Activated CD8-positive, alpha-beta memory T cell treated with anti-CD3 and anti-CD28 coated beads for 1 hour (primary cell): ENCODE data around the gene CIROP.

Source experiments
- DNase-seq, 2 donors: peaks; one replicate each; pipeline ENCODE4 v3.0.0-alpha.2; 2020; ENCODE audit warnings: low read depth in 1 of 2; ENCODE audit errors: extremely low read depth in 1 of 2

CIROP gene

GRCh38 chr14:23068789-23069412 lies 35.9 kb downstream of the CIROP start:
- DNase-seq: peak; percentile 35 to 46

- no peak for DNase-seq
These were observed 36.7 kb downstream of the CIROP start for GRCh38 chr14:23067847-23068788.

GRCh38 chr14:23066855-23067744 lies 37.7 kb downstream of the CIROP start:
- DNase-seq: no peak

- DNase-seq: no peak
These were observed 38.4 kb downstream of the CIROP start for GRCh38 chr14:23066368-23066767.

- no peak for DNase-seq
These were observed 41.2 kb downstream of the CIROP start for GRCh38 chr14:23063601-23064000.

- DNase-seq: no peak
These were observed 42.8 kb downstream of the CIROP start for GRCh38 chr14:23062002-23062401.

GRCh38 chr14:23060536-23061260 lies 44.1 kb downstream of the CIROP start:
- DNase-seq: no peak

GRCh38 chr14:23058654-23059504 lies 45.9 kb downstream of the CIROP start:
- no peak for DNase-seq

GRCh38 chr14:23057757-23058653 lies 46.8 kb downstream of the CIROP start:
- DNase-seq: peak; percentile 71 to 82

GRCh38 chr14:23056956-23057756 lies 47.6 kb downstream of the CIROP start, which contains the start of gene CDH24:
Gene CDH24 (minus strand): TSS chr14:23057520. CDS start chr14:23055733, 1,787 bp downstream.
- peak; percentile 26 to 54 for DNase-seq

- peak; percentile 19 to 54 for DNase-seq
These were observed 48.4 kb downstream of the CIROP start for GRCh38 chr14:23056145-23056955.

- DNase-seq: no peak
These were observed 49.1 kb downstream of the CIROP start for GRCh38 chr14:23055621-23056144.

GRCh38 chr14:23055147-23055550 lies 49.6 kb downstream of the CIROP start:
- no peak for DNase-seq

GRCh38 chr14:23054000-23054811 lies 50.6 kb downstream of the CIROP start:
- DNase-seq: no peak

GRCh38 chr14:23053426-23053825 lies 51.4 kb downstream of the CIROP start:
- no peak for DNase-seq

GRCh38 chr14:23052671-23053070 lies 52.1 kb downstream of the CIROP start:
- DNase-seq: no peak
